H1 (cell line): Measurements from ENCODE around the gene HPGDS. TPM values are rescaled to one million over a fixed set of nuclear protein-coding genes. Genes with fewer than 3 reads are reported as not detected.

ENCODE experiments used
- CTCF ChIA-PET: fragments of 300-600 bp; sonication (Branson Sonifier 250); formaldehyde crosslinking; loops from one replicate; lab custom pipeline; 2021; ENCODE audit not compliant: partially characterized antibody; lab: Charles Lee
- POLR2A ChIA-PET: fragments of 300-600 bp; sonication (Branson Sonifier 250); formaldehyde crosslinking; loops from one replicate; lab custom pipeline; 2021; ENCODE audit warnings: inconsistent platforms; ENCODE audit not compliant: partially characterized antibody; lab: Charles Lee
- DNase-seq, 2 experiments: peaks; one replicate each; pipeline versions ENCODE4 v3.0.0 to v3.0.0-alpha.2; 2010 to 2022; ENCODE audit warnings: low spot score in 2 of 2, low read depth in 1 of 2, mixed read lengths in 1 of 2
- FAIRE-seq: peaks from 2 replicates; lab custom pipeline; 2011; peaks lifted over from hg19 to GRCh38; lab: Jason Lieb, UNC
- H2AFZ ChIP-seq: 2 replicates; pipeline ENCODE4 v1.8.1; 2012; ENCODE audit warnings: low read length, inconsistent platforms
- H2AK5ac ChIP-seq: 2 replicates; pipeline ENCODE4 v1.6.1; 2013; ENCODE audit warnings: low read depth, low read length
- H2BK120ac ChIP-seq: replicated peaks from 2 replicates; pipeline ENCODE3; 2013; ENCODE audit warnings: low read depth, low read length, inconsistent platforms
- H2BK12ac ChIP-seq: 2 replicates; pipeline ENCODE4 v1.6.1; 2013; ENCODE audit warnings: low read depth, low read length
- H2BK15ac ChIP-seq: 2 replicates; pipeline ENCODE4 v1.6.1; 2013; ENCODE audit warnings: low read length
- H2BK20ac ChIP-seq: 2 replicates; pipeline ENCODE4 v1.6.1; 2013; ENCODE audit warnings: low read length
- H2BK5ac ChIP-seq: 2 replicates; pipeline ENCODE4 v1.6.1; 2013; ENCODE audit warnings: low read depth, low read length
- H3K14ac ChIP-seq: 2 replicates; pipeline ENCODE4 v1.6.1; 2013; ENCODE audit warnings: inconsistent platforms; ENCODE audit not compliant: insufficient read length
- H3K18ac ChIP-seq: 2 replicates; pipeline ENCODE4 v1.6.1; 2013; ENCODE audit warnings: low read length; ENCODE audit errors: extremely low read depth
- H3K23ac ChIP-seq: 2 replicates; pipeline ENCODE4 v1.6.1; 2013; ENCODE audit warnings: inconsistent platforms; ENCODE audit not compliant: insufficient read length
- H3K23me2 ChIP-seq: 2 replicates; pipeline ENCODE4 v1.6.1; 2013; ENCODE audit warnings: low read depth, low read length
- H3K27ac ChIP-seq: 2 replicates; pipeline ENCODE4 v1.6.1; 2011; ENCODE audit warnings: low read depth, low read length, inconsistent platforms
- H3K27me3 ChIP-seq, 4 experiments: replicated peaks in 1 of 4; 1 replicate in 1 of 4; 2 replicates in 3 of 4; pipeline versions ENCODE4 v1.6.1 to v1.8.1; 2011 to 2013; ENCODE audit warnings: low read length in 3 of 4, mild to moderate bottlenecking in 3 of 4, inconsistent platforms in 2 of 4, mixed read lengths in 2 of 4, moderate library complexity in 1 of 4; ENCODE audit not compliant: control insufficient read depth in 3 of 4, insufficient read depth in 3 of 4; ENCODE audit errors: extremely low read depth in 1 of 4
- H3K36me3 ChIP-seq, 4 experiments: 2 replicates each; pipeline versions ENCODE4 v1.6.1 to v1.8.1; 2011 to 2013; ENCODE audit warnings: mild to moderate bottlenecking in 4 of 4, low read length in 3 of 4, moderate library complexity in 2 of 4, control low read depth in 1 of 4, inconsistent platforms in 1 of 4; ENCODE audit not compliant: insufficient read depth in 4 of 4, control insufficient read depth in 2 of 4
- H3K4ac ChIP-seq: replicated peaks from 2 replicates; pipeline ENCODE3; 2013; ENCODE audit warnings: low read length, low read depth, mixed read lengths, inconsistent platforms; ENCODE audit not compliant: insufficient read length
- H3K4me1 ChIP-seq, 4 experiments: replicated peaks in 1 of 4; 1 replicate in 1 of 4; 2 replicates in 3 of 4; pipeline versions ENCODE4 v1.6.1 to v1.8.1; 2011 to 2013; ENCODE audit warnings: low read length in 3 of 4, inconsistent platforms in 2 of 4, mixed read lengths in 1 of 4; ENCODE audit not compliant: insufficient read depth in 4 of 4, control insufficient read depth in 3 of 4
- H3K4me2 ChIP-seq, 2 experiments: 2 replicates each; pipeline versions ENCODE4 v1.6.1 to v1.8.1; 2011 to 2013; ENCODE audit warnings: low read depth in 2 of 2, low read length in 2 of 2, control low read depth in 1 of 2, inconsistent platforms in 1 of 2, mild to moderate bottlenecking in 1 of 2; ENCODE audit not compliant: insufficient read depth in 1 of 2
- H3K4me3 ChIP-seq, 4 experiments: fragments of 200-600, 300-600 bp in 1 of 4; sonication (generic), shearing (Covaris generic), sonication (Bioruptor Twin) in 1 of 4; 2 replicates each; pipeline versions ENCODE4 v1.5.1 to v1.8.1; 2011 to 2016; ENCODE audit warnings: low read length in 4 of 4, low read depth in 3 of 4, control low read depth in 2 of 4, inconsistent platforms in 2 of 4, mild to moderate bottlenecking in 2 of 4, mixed read lengths in 1 of 4, moderate library complexity in 1 of 4; ENCODE audit not compliant: insufficient read depth in 2 of 4; ENCODE audit errors: extremely low read depth in 1 of 4
- H3K56ac ChIP-seq: replicated peaks from 2 replicates; pipeline ENCODE3; 2013; ENCODE audit warnings: low read depth, mild to moderate bottlenecking, mixed read lengths, low read length, inconsistent platforms; ENCODE audit not compliant: insufficient read length
- H3K79me1 ChIP-seq: 2 replicates; pipeline ENCODE4 v1.6.1; 2013; ENCODE audit warnings: low read depth, low read length, control low read depth
- H3K79me2 ChIP-seq, 2 experiments: 2 replicates each; pipeline versions ENCODE4 v1.6.1 to v1.8.1; 2012 to 2013; ENCODE audit warnings: low read length in 2 of 2, mild to moderate bottlenecking in 2 of 2, inconsistent platforms in 1 of 2; ENCODE audit not compliant: insufficient read depth in 2 of 2, control insufficient read depth in 1 of 2
- H3K9ac ChIP-seq, 4 experiments: replicated peaks in 1 of 4; 1 replicate in 1 of 4; 2 replicates in 3 of 4; pipeline versions ENCODE4 v1.6.1 to v1.8.1; 2011 to 2013; ENCODE audit warnings: low read depth in 3 of 4, low read length in 3 of 4, control low read depth in 2 of 4, mild to moderate bottlenecking in 2 of 4, moderate library complexity in 2 of 4, inconsistent platforms in 1 of 4; ENCODE audit errors: extremely low read depth in 1 of 4
- H3K9me3 ChIP-seq, 2 experiments: 2 replicates each; pipeline versions ENCODE4 v1.6.1 to v1.8.1; 2012 to 2013; ENCODE audit warnings: mild to moderate bottlenecking in 2 of 2, moderate library complexity in 2 of 2, control low read depth in 1 of 2, inconsistent platforms in 1 of 2, low read depth in 1 of 2, low read length in 1 of 2, mixed read lengths in 1 of 2; ENCODE audit not compliant: insufficient read depth in 2 of 2
- H4K20me1 ChIP-seq, 2 experiments: replicated peaks in 1 of 2; 2 replicates each; pipeline versions ENCODE3 to v1.8.1; 2011 to 2013; ENCODE audit warnings: inconsistent platforms in 2 of 2, low read length in 2 of 2, mild to moderate bottlenecking in 1 of 2; ENCODE audit not compliant: insufficient read depth in 2 of 2, control insufficient read depth in 1 of 2
- H4K5ac ChIP-seq: 2 replicates; pipeline ENCODE4 v1.6.1; 2013; ENCODE audit warnings: low read length, low read depth, mixed read lengths, inconsistent platforms; ENCODE audit not compliant: insufficient read length
- H4K8ac ChIP-seq: 2 replicates; pipeline ENCODE4 v1.8.0; 2013; ENCODE audit warnings: mild to moderate bottlenecking, moderate library complexity, low read length, inconsistent platforms; ENCODE audit not compliant: insufficient read depth; ENCODE audit errors: extremely low read depth
- H4K91ac ChIP-seq: replicated peaks from 2 replicates; pipeline ENCODE3; 2013; ENCODE audit warnings: low read length, mixed read lengths, inconsistent platforms; ENCODE audit not compliant: insufficient read length
- CBX8 ChIP-seq: fragments of 300-800, 300-1000 bp; sonication (generic); IDR thresholded peaks from 2 replicates; pipeline ENCODE4 v1.7.1; 2016; ENCODE audit warnings: low read depth, low read length, borderline replicate concordance
- EP300 ChIP-seq, 2 experiments: IDR thresholded peaks; 1 replicate in 1 of 2; 2 replicates in 1 of 2; pipeline ENCODE4 v1.6.1; 2011 to 2012; ENCODE audit warnings: low read depth in 2 of 2, low read length in 2 of 2, mild to moderate bottlenecking in 2 of 2, borderline replicate concordance in 1 of 2, inconsistent platforms in 1 of 2, moderate library complexity in 1 of 2
- HDAC6 ChIP-seq: IDR thresholded peaks from one replicate; pipeline ENCODE4 v1.7.1; 2012; ENCODE audit warnings: low read depth, mild to moderate bottlenecking, inconsistent platforms, low read length, moderate library complexity
- RAD21 ChIP-seq, 2 experiments: IDR thresholded peaks in 1 of 2; conservative IDR thresholded peaks in 1 of 2; 2 replicates each; pipeline ENCODE4 v1.6.1; 2011; ENCODE audit warnings: low read depth in 2 of 2, low read length in 2 of 2, improper control_type of control experiment in 1 of 2, inconsistent platforms in 1 of 2, mild to moderate bottlenecking in 1 of 2, moderate library complexity in 1 of 2
- RFX5 ChIP-seq: IDR thresholded peaks from 2 replicates; pipeline ENCODE4 v1.6.1; 2011; ENCODE audit warnings: low read depth, low read length, improper control_type of control experiment, borderline replicate concordance
- RXRA ChIP-seq: IDR thresholded peaks from 2 replicates; pipeline ENCODE4 v1.6.1; 2011; ENCODE audit warnings: low read depth, mild to moderate bottlenecking, low read length, moderate library complexity; ENCODE audit not compliant: insufficient read depth
- SAP30 ChIP-seq: fragments of 300-600 bp; sonication (generic); IDR thresholded peaks from 2 replicates; pipeline ENCODE4 v1.7.1; 2012; ENCODE audit warnings: low read length, moderate library complexity, mild to moderate bottlenecking, inconsistent platforms; ENCODE audit not compliant: insufficient read depth, insufficient replicate concordance
- SIX5 ChIP-seq: IDR thresholded peaks from 2 replicates; pipeline ENCODE4 v1.6.1; 2011; ENCODE audit warnings: mild to moderate bottlenecking, low read depth, low read length
- YY1 ChIP-seq: IDR thresholded peaks from 2 replicates; pipeline ENCODE4 v1.6.1; 2011; ENCODE audit warnings: low read depth, mild to moderate bottlenecking, low read length
- WGBS, 2 experiments: shearing (Covaris generic) in 1 of 2; methylation state at CpG; one replicate each; pipeline versions ENCODE4 v1.1.6 to v1.1.7; 2013 to 2015; ENCODE audit warnings: low lambda C conversion rate in 2 of 2, mixed read lengths in 2 of 2, inconsistent platforms in 1 of 2, low coverage in 1 of 2, missing lambda C conversion rate in 1 of 2; ENCODE audit not compliant: insufficient replicate concordance in 2 of 2, insufficient coverage in 1 of 2, insufficient read length in 1 of 2; ENCODE audit errors: extremely low coverage in 1 of 2, missing lambda C conversion rate in 1 of 2; 5-methylcytosine and 5-hydroxymethylcytosine counted together
- polyA plus RNA-seq, 7 experiments: library from polyadenylated mRNA; depleted of rRNA in 3 of 7; stranded (reverse) in 5 of 7; unstranded in 2 of 7; fragments of >200 nt in 5 of 7; fragments of 200-250 nt in 2 of 7; gene quantifications; 1 replicate in 5 of 7; 2 replicates in 1 of 7; 4 replicates in 1 of 7; pipeline versions ENCODE4 v1.2.1 to v1.2.3, GENCODE V29; 2011 to 2013; ENCODE audit warnings: missing spikeins in 2 of 7, mixed read lengths in 2 of 7
- total RNA-seq: library from RNA; stranded (reverse); fragmentation: NEBNext Ultra II Directional; extraction: Animal tissue kit (Norgen Biotek cat#: 25700); gene quantifications from 2 replicates; pipeline ENCODE4 v1.2.1, GENCODE V29; 2021

HPGDS gene
- total and polyA plus RNA-seq, 2 of the 8 experiments (the other 6 are each of a cell fraction or from before 2014, with no cell fraction given) = not detected

GRCh38 chr4:94357624-94358023, 15.0 kb upstream of the HPGDS start:
- no peaks in the 10 kb centered on the region for H3K9me3 ChIP-seq
- no peak overlapping the region for H3K18ac ChIP-seq
- H3K79me1 ChIP-seq = no peaks in the 10 kb centered on the region
- ChIA-PET POLR2A (no interaction called here), CTCF (no interaction called here)
- 90% methylated on average over 2 of the region's 2 CpGs; no CpG with 5 or more reads in 1 of the 2 experiments for WGBS, 2 experiments
- no peak overlapping the region for H2BK20ac ChIP-seq
- no peak overlapping the region for H2BK15ac ChIP-seq
- no peaks in the 10 kb centered on the region for H3K23me2 ChIP-seq
- DNase-seq (no peak), FAIRE-seq (no peak)
- no peak overlapping the region for H3K4me2 ChIP-seq
- H3K4ac ChIP-seq = no peak overlapping the region
- H3K27ac ChIP-seq = no peak overlapping the region
- no peak overlapping the region for H3K23ac ChIP-seq
- H4K8ac ChIP-seq = no peak overlapping the region
- no peaks in the 10 kb centered on the region for H3K79me2 ChIP-seq
- TF ChIP-seq YY1 = no peak
- TF ChIP-seq RXRA = no peak
- no peak for TF ChIP-seq HDAC6
- TF ChIP-seq RAD21 (IDR thresholded peaks at IDR 0.05 in 1 of 2, conservative IDR thresholded peaks at IDR 0.05 in 1 of 2; ENCODE audit: low read depth in 2 of 2, low read length in 2 of 2) = no peak
- TF ChIP-seq EP300 (IDR thresholded peaks at IDR 0.05; ENCODE audit: borderline replicate concordance in 1 of 2, low read depth in 2 of 2, low read length in 2 of 2) = no peak
- TF ChIP-seq RFX5 = no peak
- TF ChIP-seq SAP30 = no peak
- TF ChIP-seq CBX8 = no peak
- TF ChIP-seq SIX5 = no peak
- H4K20me1 ChIP-seq = no peaks in the 10 kb centered on the region
- no peak overlapping the region for H3K14ac ChIP-seq
- no peak overlapping the region for H3K56ac ChIP-seq
- H3K27me3 ChIP-seq = no peaks in the 10 kb centered on the region
- H3K4me1 ChIP-seq = no peaks in the 10 kb centered on the region
- no peak overlapping the region for H2BK120ac ChIP-seq
- H3K9ac ChIP-seq = no peak overlapping the region
- H2BK5ac ChIP-seq = no peak overlapping the region
- no peak overlapping the region for H2AFZ ChIP-seq
- H3K4me3 ChIP-seq = no peak overlapping the region
- H3K36me3 ChIP-seq = no peaks in the 10 kb centered on the region
- no peak overlapping the region for H2BK12ac ChIP-seq
- no peak overlapping the region for H4K5ac ChIP-seq
- H4K91ac ChIP-seq = no peak overlapping the region
- H2AK5ac ChIP-seq = no peak overlapping the region
